Colonic mucosa (tissue), 4 donors: ENCODE data around the gene SNUPN. TPM values are rescaled to one million over a fixed set of nuclear protein-coding genes. Genes with fewer than 3 reads are reported as not detected.
"Not testable (repeated sequence)": the region's sequence is repeated elsewhere in the genome, so short reads cannot be mapped to it uniquely, and the experiment has no call there.

ENCODE experiments used
- DNase-seq: peaks from one replicate; pipeline ENCODE4 v3.0.0-alpha.2; 2020
- H3K27ac ChIP-seq: fragments of 200-600 bp; one replicate; pipeline ENCODE4 v1.8.0; 2021
- H3K27me3 ChIP-seq: fragments of 200-600 bp; one replicate; pipeline ENCODE4 v1.8.0; 2021
- H3K36me3 ChIP-seq: fragments of 200-600 bp; one replicate; pipeline ENCODE4 v1.8.0; 2021
- H3K4me1 ChIP-seq: fragments of 200-600 bp; one replicate; pipeline ENCODE4 v1.8.0; 2021; ENCODE audit warnings: mild to moderate bottlenecking
- H3K4me3 ChIP-seq: fragments of 200-600 bp; one replicate; pipeline ENCODE4 v1.8.0; 2021
- H3K9ac ChIP-seq, 2 donors: one replicate each; pipeline ENCODE4 v1.7.0; 2013; ENCODE audit warnings: control low read depth in 2 of 2, low read depth in 2 of 2, low read length in 2 of 2
- H3K9me3 ChIP-seq: fragments of 200-600 bp; one replicate; pipeline ENCODE4 v1.8.0; 2021
- intact Hi-C: fragments of 100-400 bp; cut with DNase I; formaldehyde crosslinking; loops from one replicate; pipeline ENCODE4 v1.14.1; 2022
- total RNA-seq, 2 donors: library from RNA; stranded (reverse); fragmentation: NEBNext Ultra II Directional in 1 of 2; extraction: Animal tissue kit (Norgen Biotek cat#: 25700) in 1 of 2; gene quantifications; one replicate each; pipeline ENCODE4 v1.2.1, GENCODE V29; 2021
- TF ChIP-seq, protein P1 (sequence below): fragments of 200-600 bp; IDR thresholded peaks from one replicate; pipeline ENCODE4 v1.8.0; 2022; ENCODE audit warnings: antibody characterized with exemption, mild to moderate bottlenecking
- donor health status: healthy.
- donor health status: DM: no; HTN: no; CAD: no.
- donor health status: DM: no; HTN: no; CAD: no.

The SNUPN gene
- total RNA-seq, 2 donors from 2014 or later = 19.1 to 20.7 TPM

DNA sequence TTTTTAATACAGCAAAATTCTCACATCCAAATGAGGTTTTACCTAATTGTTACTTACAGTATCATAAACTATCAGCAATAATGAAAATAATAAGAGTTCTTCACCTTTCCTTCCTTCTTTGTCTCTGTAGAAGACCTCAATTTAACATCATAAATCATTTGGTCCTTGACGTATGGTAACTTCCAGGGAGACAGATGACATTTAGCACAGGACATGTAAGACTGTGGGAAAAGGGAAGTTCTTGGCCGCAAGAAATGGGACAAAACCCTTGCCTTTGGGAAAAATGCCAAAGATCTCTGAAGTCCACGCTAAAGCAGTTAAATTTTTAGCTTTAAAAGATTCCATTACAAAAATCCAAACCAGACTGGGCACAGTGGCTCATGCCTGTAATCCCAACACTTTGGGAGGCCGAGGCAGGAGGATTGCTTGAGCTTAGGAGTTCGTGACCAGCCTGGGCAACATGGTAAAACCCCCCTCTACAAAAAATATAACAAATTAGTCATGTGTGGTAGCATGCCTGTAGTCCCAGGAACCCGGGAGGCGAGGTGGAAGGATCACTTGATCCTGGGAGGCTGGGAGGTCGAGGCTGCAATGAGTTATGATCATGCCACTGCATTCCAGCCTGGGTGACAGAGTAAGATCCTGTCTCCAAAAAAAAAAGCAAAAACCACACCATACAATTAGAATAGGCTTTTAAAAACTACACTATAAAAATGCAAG lies 55.2 kb downstream of the SNUPN start:
- intact Hi-C loops = no loop called here

DNA sequence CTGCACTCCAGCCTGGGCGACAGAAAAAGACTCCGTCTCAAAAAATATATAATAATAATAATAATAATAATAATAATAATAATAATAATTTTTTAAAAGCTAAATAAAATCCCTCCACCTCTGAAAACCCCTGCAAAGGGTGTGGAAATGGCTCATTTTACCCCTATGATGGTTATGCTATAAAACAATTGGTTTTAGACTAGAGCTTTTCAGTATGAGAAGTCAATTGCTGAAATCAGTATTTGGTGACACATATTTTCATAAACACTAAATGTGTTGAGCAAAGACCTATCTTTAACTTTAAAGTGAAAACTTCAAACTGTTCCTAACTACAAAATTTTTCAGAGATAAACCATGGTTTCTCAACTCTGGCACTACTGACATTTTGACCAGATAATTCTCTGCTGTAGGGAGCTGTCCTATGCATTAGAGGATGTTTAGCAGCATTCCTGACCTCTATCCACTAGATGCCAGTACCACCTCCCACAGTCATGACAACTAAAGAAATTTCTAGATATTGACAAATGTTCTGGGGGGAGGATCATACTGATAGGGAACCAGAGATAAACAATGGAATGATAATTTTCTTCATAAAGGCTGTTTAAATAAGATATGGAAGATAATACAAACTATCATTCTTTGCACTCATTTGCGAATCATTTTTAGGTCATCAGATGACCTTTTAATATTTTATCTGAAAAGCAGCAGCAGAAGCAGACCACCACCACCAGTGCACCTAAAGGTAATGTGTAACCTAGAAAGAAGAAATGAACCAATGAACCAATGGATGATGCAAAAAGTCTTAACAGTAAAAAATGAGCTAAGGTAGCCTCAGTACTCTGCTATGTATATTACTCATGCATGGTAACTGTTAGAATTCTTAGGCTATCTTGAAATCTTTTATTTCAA lies 60.2 kb downstream of the SNUPN start:
- Histone ChIP-seq H3K9ac (no peak overlapping the region), H3K4me3 (no peak overlapping the region), H3K36me3 (no peaks in the 10 kb centered on the region), H3K27ac (no peak overlapping the region), H3K4me1 (no peaks in the 10 kb centered on the region), H3K9me3 (no peaks in the 10 kb centered on the region), H3K27me3 (no peaks in the 10 kb centered on the region)
- intact Hi-C loops = no loop called here
- DNase-seq = no peak
- TF ChIP-seq, protein P1, sequence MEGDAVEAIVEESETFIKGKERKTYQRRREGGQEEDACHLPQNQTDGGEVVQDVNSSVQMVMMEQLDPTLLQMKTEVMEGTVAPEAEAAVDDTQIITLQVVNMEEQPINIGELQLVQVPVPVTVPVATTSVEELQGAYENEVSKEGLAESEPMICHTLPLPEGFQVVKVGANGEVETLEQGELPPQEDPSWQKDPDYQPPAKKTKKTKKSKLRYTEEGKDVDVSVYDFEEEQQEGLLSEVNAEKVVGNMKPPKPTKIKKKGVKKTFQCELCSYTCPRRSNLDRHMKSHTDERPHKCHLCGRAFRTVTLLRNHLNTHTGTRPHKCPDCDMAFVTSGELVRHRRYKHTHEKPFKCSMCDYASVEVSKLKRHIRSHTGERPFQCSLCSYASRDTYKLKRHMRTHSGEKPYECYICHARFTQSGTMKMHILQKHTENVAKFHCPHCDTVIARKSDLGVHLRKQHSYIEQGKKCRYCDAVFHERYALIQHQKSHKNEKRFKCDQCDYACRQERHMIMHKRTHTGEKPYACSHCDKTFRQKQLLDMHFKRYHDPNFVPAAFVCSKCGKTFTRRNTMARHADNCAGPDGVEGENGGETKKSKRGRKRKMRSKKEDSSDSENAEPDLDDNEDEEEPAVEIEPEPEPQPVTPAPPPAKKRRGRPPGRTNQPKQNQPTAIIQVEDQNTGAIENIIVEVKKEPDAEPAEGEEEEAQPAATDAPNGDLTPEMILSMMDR = no peak

More for the DNA sequence above, 55.2 kb downstream of the SNUPN start:
- H3K9me3 ChIP-seq = no peaks in the 10 kb centered on the region
- H3K27ac ChIP-seq = no peak overlapping the region
- TF ChIP-seq, protein P1 = no peak
- no peaks in the 10 kb centered on the region for H3K27me3 ChIP-seq
- no peak for DNase-seq
- no peak overlapping the region for H3K4me3 ChIP-seq
- no peaks in the 10 kb centered on the region for H3K4me1 ChIP-seq
- H3K9ac ChIP-seq = no peak overlapping the region
- no peaks in the 10 kb centered on the region for H3K36me3 ChIP-seq

DNA sequence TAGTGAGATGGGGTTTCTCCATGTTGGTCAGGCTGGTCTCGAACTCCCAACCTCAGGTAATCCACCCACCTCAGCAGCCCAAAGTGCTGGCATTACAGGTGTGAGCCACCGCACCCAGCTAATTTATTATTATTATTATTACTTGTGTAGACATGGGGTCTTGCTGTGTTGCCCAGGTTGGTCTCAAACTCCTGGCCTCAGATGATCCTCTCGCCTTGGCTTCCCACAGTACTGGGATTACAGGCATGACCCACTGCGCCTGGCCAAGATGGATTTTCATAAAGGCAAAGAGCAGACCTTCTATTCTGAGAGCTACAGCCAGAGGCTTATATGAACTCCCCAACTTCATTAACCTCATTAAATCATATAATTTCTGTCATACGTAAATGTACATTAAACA lies 63.6 kb downstream of the SNUPN start:
- H3K36me3 ChIP-seq = no peaks in the 10 kb centered on the region
- no peak overlapping the region for H3K9ac ChIP-seq
- TF ChIP-seq, protein P1 = no peak
- no peaks in the 10 kb centered on the region for H3K9me3 ChIP-seq
- no peak overlapping the region for H3K27ac ChIP-seq
- H3K27me3 ChIP-seq = no peaks in the 10 kb centered on the region
- H3K4me1 ChIP-seq = no peaks in the 10 kb centered on the region
- no peak overlapping the region for H3K4me3 ChIP-seq
- intact Hi-C loops = no loop called here
- DNase-seq = no peak

DNA sequence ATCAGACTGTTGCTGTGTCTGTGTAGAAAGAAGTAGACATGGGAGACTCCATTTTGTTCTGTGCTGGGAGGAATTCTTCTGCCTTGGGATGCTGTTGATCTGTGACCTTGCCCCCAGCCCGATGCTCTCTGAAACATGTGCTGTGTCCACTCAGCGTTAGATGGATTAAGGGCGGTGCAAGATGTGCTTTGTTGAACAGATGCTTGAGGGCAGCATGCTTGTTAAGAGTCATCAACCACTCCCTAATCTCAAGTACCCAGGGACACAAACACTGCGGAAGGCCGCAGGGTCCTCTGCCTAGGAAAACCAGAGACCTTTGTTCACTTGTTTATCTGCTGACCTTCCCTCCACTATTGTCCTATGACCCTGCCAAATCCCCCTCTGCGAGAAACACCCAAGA lies 66.2 kb downstream of the SNUPN start:
- H3K27me3 ChIP-seq, H3K36me3 ChIP-seq, H3K4me1 ChIP-seq, H3K27ac ChIP-seq, H3K9ac ChIP-seq, H3K4me3 ChIP-seq, H3K9me3 ChIP-seq, intact Hi-C loops, DNase-seq: not testable (repeated sequence)

DNA sequence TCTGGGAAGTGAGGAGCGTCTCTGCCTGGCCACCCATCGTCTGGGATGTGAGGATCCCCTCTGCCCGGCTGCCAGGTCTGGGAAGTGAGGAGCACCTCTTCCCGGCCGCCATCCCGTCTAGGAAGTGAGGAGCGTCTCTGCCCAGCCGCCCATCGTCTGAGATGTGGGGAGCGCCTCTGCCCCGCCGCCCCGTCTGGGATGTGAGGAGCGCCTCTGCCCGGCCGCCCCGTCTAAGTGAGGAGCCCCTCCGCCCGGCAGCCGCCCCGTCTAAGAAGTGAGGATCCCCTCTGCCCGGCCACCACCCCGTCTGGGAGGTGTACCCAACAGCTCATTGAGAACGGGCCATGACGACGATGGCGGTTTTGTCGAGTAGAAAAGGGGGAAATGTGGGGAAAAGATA lies 66.6 kb downstream of the SNUPN start:
- H3K9me3 ChIP-seq, H3K9ac ChIP-seq, H3K4me1 ChIP-seq, H3K27me3 ChIP-seq, H3K4me3 ChIP-seq, H3K27ac ChIP-seq, H3K36me3 ChIP-seq, intact Hi-C loops, DNase-seq: not testable (repeated sequence)

DNA sequence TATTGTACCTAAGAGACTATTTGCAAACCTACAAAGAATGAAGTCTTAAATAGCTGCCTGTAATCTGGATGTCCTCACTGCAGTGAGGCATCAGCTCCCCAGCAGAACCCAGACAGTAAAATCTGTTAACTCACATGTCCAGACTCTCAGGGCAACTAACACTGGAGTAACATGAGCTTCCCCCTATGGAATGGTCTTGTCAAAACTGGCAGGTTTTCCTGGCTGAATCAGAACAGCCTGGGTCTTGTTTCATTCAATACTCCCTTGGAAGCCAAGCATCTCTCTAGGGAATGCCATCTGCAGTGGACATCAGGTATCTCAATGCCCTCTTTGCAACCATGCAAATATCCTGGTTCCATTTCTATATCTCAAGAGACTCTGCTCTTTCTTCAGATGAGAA lies 70.8 kb downstream of the SNUPN start:
- no peak overlapping the region for H3K27ac ChIP-seq

More for the DNA sequence above, 70.8 kb downstream of the SNUPN start:
- Histone ChIP-seq H3K4me1 (no peaks in the 10 kb centered on the region), H3K36me3 (no peaks in the 10 kb centered on the region), H3K27me3 (no peaks in the 10 kb centered on the region), H3K9me3 (no peaks in the 10 kb centered on the region), H3K9ac (no peak overlapping the region), H3K4me3 (no peak overlapping the region)
- TF ChIP-seq, protein P1 = no peak
- intact Hi-C loops = no loop called here
- no peak for DNase-seq
